K562 (cell line): ENCODE measurements around the gene MT1E. TPM values are rescaled to one million over a fixed set of nuclear protein-coding genes. Genes with fewer than 3 reads are reported as not detected.

Source experiments
- ATAC-seq: fragments of 200-7000 bp; cut with Tn5 transposase; 3 replicates; pipeline ENCODE4 v1.9.1; 2020; ENCODE audit warnings: moderate library complexity
- BruUV-seq: library from RNA; stranded (reverse); fragments of 400-500 nt; replicated peaks from 2 replicates; lab custom pipeline; 2021; lab: Mats Ljungman, UMichigan
- CTCF ChIA-PET: fragments of 300-600 bp; formaldehyde crosslinking; extraction: SDS; loops from one replicate; lab custom pipeline; 2021; ENCODE audit warnings: low intra/inter-chr PET ratio; lab: Yijun Ruan, JAX
- POLR2A ChIA-PET: fragments of 300-600, 350-650 bp; sonication (Branson Sonifier 250); formaldehyde crosslinking; extraction: SDS; loops from one replicate; lab custom pipeline; 2021; ENCODE audit warnings: antibody characterized with exemption, inconsistent platforms; lab: Yijun Ruan, JAX
- DNase-seq, 4 experiments: peaks; one replicate each; pipeline versions ENCODE4 v3.0.0 to v3.0.0-alpha.2; 2011 to 2018; ENCODE audit warnings: low spot score in 3 of 4, mixed read lengths in 3 of 4; ENCODE audit errors: extremely low read depth in 1 of 4
- FAIRE-seq: peaks from 2 replicates; lab custom pipeline; 2011; peaks lifted over from hg19 to GRCh38; lab: Jason Lieb, UNC
- H2AFZ ChIP-seq: 2 replicates; pipeline ENCODE4 v1.6.0; 2011; ENCODE audit warnings: low read depth, low read length, control low read depth, inconsistent platforms
- H3K27ac ChIP-seq: fragments of 200-600 bp; 3 replicates; pipeline ENCODE4 v1.8.0; 2011; ENCODE audit warnings: low read depth, mild to moderate bottlenecking, control low read depth, inconsistent platforms, low read length, moderate library complexity, mixed read lengths; ENCODE audit errors: extremely low read depth
- H3K27me3 ChIP-seq, 2 experiments: fragments of 300-600 bp in 1 of 2; 2 replicates in 1 of 2; 3 replicates in 1 of 2; pipeline versions ENCODE4 v1.6.0 to v1.8.0; 2011; ENCODE audit warnings: inconsistent platforms in 2 of 2, low read length in 2 of 2, mild to moderate bottlenecking in 1 of 2, mixed read lengths in 1 of 2, moderate library complexity in 1 of 2; ENCODE audit not compliant: control insufficient read depth in 2 of 2, insufficient read depth in 2 of 2
- H3K36me3 ChIP-seq: fragments of 300-600 bp; 3 replicates; pipeline ENCODE4 v1.8.0; 2011; ENCODE audit warnings: mild to moderate bottlenecking, low read length, inconsistent platforms; ENCODE audit not compliant: control insufficient read depth, insufficient read depth
- H3K4me1 ChIP-seq, 2 experiments: fragments of 200-600 bp in 1 of 2; replicated peaks in 1 of 2; 2 replicates in 1 of 2; 3 replicates in 1 of 2; pipeline versions ENCODE4 v1.5.1 to v1.8.0; 2011; ENCODE audit warnings: inconsistent platforms in 2 of 2, low read length in 2 of 2, mild to moderate bottlenecking in 1 of 2, mixed read lengths in 1 of 2, moderate library complexity in 1 of 2; ENCODE audit not compliant: control insufficient read depth in 2 of 2, insufficient read depth in 2 of 2
- H3K4me2 ChIP-seq: 2 replicates; pipeline ENCODE4 v1.6.1; 2011; ENCODE audit warnings: low read length, control low read depth, inconsistent platforms, mixed read lengths; ENCODE audit not compliant: insufficient read depth
- H3K4me3 ChIP-seq: fragments of 200-600 bp; sonication (generic), shearing (Covaris generic); 2 replicates; pipeline ENCODE4 v1.5.1; 2016; ENCODE audit warnings: control low read depth, inconsistent platforms
- H3K79me2 ChIP-seq: fragments of 200-600 bp; 3 replicates; pipeline ENCODE4 v1.8.0; 2011; ENCODE audit warnings: low read length, inconsistent platforms; ENCODE audit not compliant: control insufficient read depth, insufficient read depth
- H3K9ac ChIP-seq, 2 experiments: 2 replicates each; pipeline versions ENCODE4 v1.6.0 to v1.6.1; 2011; ENCODE audit warnings: low read depth in 2 of 2, low read length in 2 of 2, control low read depth in 1 of 2, inconsistent platforms in 1 of 2, mild to moderate bottlenecking in 1 of 2, mixed read lengths in 1 of 2; ENCODE audit not compliant: insufficient read depth in 1 of 2
- H3K9me1 ChIP-seq: one replicate; pipeline ENCODE4 v1.6.0; 2011; ENCODE audit warnings: inconsistent platforms, mild to moderate bottlenecking, low read length, moderate library complexity; ENCODE audit not compliant: control insufficient read depth, insufficient read depth
- H3K9me3 ChIP-seq: replicated peaks from 2 replicates; pipeline ENCODE4 v1.5.1; 2011; ENCODE audit warnings: low read depth, low read length, inconsistent platforms; ENCODE audit not compliant: control insufficient read depth, insufficient read depth
- H4K20me1 ChIP-seq: replicated peaks from 2 replicates; pipeline ENCODE4 v1.6.1; 2011; ENCODE audit warnings: low read length, inconsistent platforms, mixed read lengths; ENCODE audit not compliant: control insufficient read depth, insufficient read depth
- HEY1 ChIP-seq: fragments of 250-450 bp; sonication (Bioruptor Pico); IDR thresholded peaks from 2 replicates; pipeline ENCODE4 v1.5.0; 2020; ENCODE audit warnings: mild to moderate bottlenecking, moderate library complexity, borderline replicate concordance
- MYNN ChIP-seq, 2 experiments: sonication (generic); formaldehyde crosslinking in 1 of 2; IDR thresholded peaks; 2 replicates each; pipeline versions ENCODE4 v1.5.0 to v1.6.1; 2016 to 2020; ENCODE audit warnings: antibody characterized with exemption in 1 of 2, missing genetic modification reagents in 1 of 2
- TBL1XR1 ChIP-seq, 2 experiments: IDR thresholded peaks; 2 replicates each; pipeline ENCODE4 v1.6.1; 2012; ENCODE audit warnings: improper control_type of control experiment in 2 of 2, low read length in 2 of 2, mild to moderate bottlenecking in 1 of 2
- ZNF79 ChIP-seq: fragments of 250-450 bp; sonication (Bioruptor Pico); IDR thresholded peaks from 2 replicates; pipeline ENCODE4 v1.4.0; 2020; ENCODE audit warnings: low read depth, mild to moderate bottlenecking, moderate library complexity
- WGBS: fragments of 100-300 bp; shearing (Covaris generic); methylation state at CpG from one replicate; pipeline ENCODE4 v1.1.6; 2016; ENCODE audit warnings: low coverage, mixed read lengths; ENCODE audit not compliant: insufficient coverage; ENCODE audit errors: missing lambda C conversion rate; 5-methylcytosine and 5-hydroxymethylcytosine counted together
- in situ Hi-C: fragments of 300-500 bp; cut with MboI; formaldehyde crosslinking; loops from 4 replicates; pipeline ENCODE4 v1.15.0; 2018; ENCODE audit warnings: inconsistent platforms, mixed read lengths
- intact Hi-C: fragments of 100-400 bp; cut with micrococcal nuclease; formaldehyde crosslinking; loops from 2 replicates; pipeline ENCODE4 v1.14.2; 2022
- polyA plus RNA-seq, 8 experiments: library from polyadenylated mRNA; depleted of rRNA in 4 of 8; stranded (reverse) in 5 of 8; unstranded in 3 of 8; fragments of >200 nt; fragmentation: Nextera tagmentation in 2 of 8; fragmentation: Illumina TruSeq in 1 of 8; extraction: Ambion mirVana in 2 of 8; extraction: Trizol in 1 of 8; gene quantifications; 2 replicates each; pipeline versions ENCODE4 v1.2.1 to v1.2.3, GENCODE V29; 2011 to 2014; ENCODE audit warnings: inconsistent platforms in 1 of 8, missing spikeins in 1 of 8
- total RNA-seq, 7 experiments: library from RNA; depleted of rRNA in 6 of 7; stranded (reverse); fragments of >200 nt in 6 of 7; fragmentation: Illumina TruSeq in 2 of 7; extraction: Trizol in 2 of 7; gene quantifications; 2 replicates each; pipeline versions ENCODE4 v1.2.1 to v1.2.3, GENCODE V29; 2011 to 2021; ENCODE audit warnings: low replicate concordance in 1 of 7
- TF ChIP-seq, protein P1 (sequence below): fragments of 250-450 bp; sonication (Bioruptor Pico); IDR thresholded peaks from 2 replicates; pipeline ENCODE4 v1.8.0; 2021; ENCODE audit warnings: mild to moderate bottlenecking, moderate library complexity

Gene MT1E
- total and polyA plus RNA-seq, 9 of the 15 experiments (the other 6 are each of a cell fraction or from before 2014, with no cell fraction given) = 0.29 to 0.81 (median 0.46) TPM; not detected in 3

DNA sequence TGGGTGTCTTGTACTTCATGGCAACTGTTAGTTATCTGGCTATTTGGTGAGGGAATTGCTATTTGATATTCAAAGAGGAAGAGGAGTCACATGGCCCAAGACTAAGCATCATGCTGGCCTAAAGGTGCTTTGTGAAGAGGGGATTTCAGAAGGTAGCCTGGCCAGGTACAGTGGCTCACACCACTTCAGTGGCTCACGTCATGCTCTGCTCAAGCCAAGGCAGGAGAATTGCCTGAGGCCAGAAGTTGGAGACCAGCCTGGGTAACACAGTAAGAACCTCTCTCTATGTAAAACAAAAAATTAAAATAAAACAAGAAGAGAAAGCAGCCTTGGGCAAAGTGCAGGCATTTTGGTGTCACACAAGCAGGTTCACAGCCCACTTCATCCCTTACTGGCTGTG is 19.7 kb downstream of the MT1E start:
- Histone ChIP-seq H3K4me2 (no peak overlapping the region), H3K27me3 (peaks cover 28 to 59% of the 10 kb centered on the region in 2 experiments), H3K9me3 (no peaks in the 10 kb centered on the region), H3K9ac (no peak overlapping the region), H3K27ac (no peak overlapping the region), H3K79me2 (no peaks in the 10 kb centered on the region), H3K9me1 (no peaks in the 10 kb centered on the region), H4K20me1 (no peaks in the 10 kb centered on the region; the same call in 1 of the 2 replicates), H3K4me1 (peaks cover 3 to 13% of the 10 kb centered on the region in 2 experiments; a peak in 3 of 5 replicates), H2AFZ (no peak overlapping the region), H3K36me3 (no peaks in the 10 kb centered on the region), H3K4me3 (no peak overlapping the region)
- DNase-seq (no peak), ATAC-seq (no peak), FAIRE-seq (no peak)
- BruUV-seq = no TSS peak
- 0% methylated on average over 1 of the region's 1 CpG for WGBS
- POLR2A ChIA-PET = no interaction called here
- intact Hi-C loops = no loop called here
- TF ChIP-seq TBL1XR1 (IDR thresholded peaks at IDR 0.05; ENCODE audit: low read length in 2 of 2) (no peak), HEY1 (CRISPR knock-in tag) (no peak), ZNF79 (CRISPR knock-in tag) (no peak)
- TF ChIP-seq, protein P1, sequence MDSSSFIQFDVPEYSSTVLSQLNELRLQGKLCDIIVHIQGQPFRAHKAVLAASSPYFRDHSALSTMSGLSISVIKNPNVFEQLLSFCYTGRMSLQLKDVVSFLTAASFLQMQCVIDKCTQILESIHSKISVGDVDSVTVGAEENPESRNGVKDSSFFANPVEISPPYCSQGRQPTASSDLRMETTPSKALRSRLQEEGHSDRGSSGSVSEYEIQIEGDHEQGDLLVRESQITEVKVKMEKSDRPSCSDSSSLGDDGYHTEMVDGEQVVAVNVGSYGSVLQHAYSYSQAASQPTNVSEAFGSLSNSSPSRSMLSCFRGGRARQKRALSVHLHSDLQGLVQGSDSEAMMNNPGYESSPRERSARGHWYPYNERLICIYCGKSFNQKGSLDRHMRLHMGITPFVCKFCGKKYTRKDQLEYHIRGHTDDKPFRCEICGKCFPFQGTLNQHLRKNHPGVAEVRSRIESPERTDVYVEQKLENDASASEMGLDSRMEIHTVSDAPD (CRISPR knock-in tag) = no peak
- in situ Hi-C loops = no loop called here
- CTCF ChIA-PET = no interaction called here

DNA sequence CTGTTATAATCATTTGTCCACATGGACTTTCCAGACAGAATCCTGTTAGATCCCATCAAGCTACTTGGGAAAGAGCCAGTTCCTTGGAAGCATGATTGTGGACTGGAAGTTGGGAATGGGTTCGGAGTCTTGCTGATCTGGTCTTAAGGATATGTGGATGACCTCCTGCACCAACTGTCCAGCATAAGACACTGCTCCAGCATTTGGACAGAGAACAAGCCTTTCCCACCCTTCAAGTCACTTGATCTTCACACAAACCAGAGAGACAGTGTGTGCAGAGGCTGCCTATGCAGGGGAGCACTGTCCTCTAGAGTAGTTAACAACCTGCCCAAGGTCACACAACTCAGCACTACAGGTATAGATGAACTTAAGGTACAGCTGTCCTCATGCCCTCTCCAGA is 20.3 kb downstream of the MT1E start:
- no peaks in the 10 kb centered on the region for H3K36me3 ChIP-seq
- no peaks in the 10 kb centered on the region for H3K9me1 ChIP-seq
- intact Hi-C loops (no loop called here), in situ Hi-C loops (no loop called here)
- no peak overlapping the region for H3K4me2 ChIP-seq
- no peaks in the 10 kb centered on the region; the same call in 1 of the 2 replicates for H4K20me1 ChIP-seq
- no peaks in the 10 kb centered on the region for H3K9me3 ChIP-seq
- DNase-seq = no peak
- POLR2A ChIA-PET = no interaction called here
- no TSS peak for BruUV-seq
- no peaks in the 10 kb centered on the region for H3K79me2 ChIP-seq
- CTCF ChIA-PET = no interaction called here
- H2AFZ ChIP-seq = no peak overlapping the region
- WGBS = 0% methylated on average over 1 of the region's 1 CpG
- H3K4me3 ChIP-seq = no peak overlapping the region
- no peak overlapping the region for H3K9ac ChIP-seq
- H3K27me3 ChIP-seq = peaks cover 27 to 57% of the 10 kb centered on the region in 2 experiments
- no peak for FAIRE-seq
- ATAC-seq = no peak
- H3K27ac ChIP-seq = no peak overlapping the region
- H3K4me1 ChIP-seq = peaks cover 3 to 13% of the 10 kb centered on the region in 2 experiments; a peak in 3 of 5 replicates
- TF ChIP-seq MYNN (IDR thresholded peaks at IDR 0.05) (no peak), MYNN (CRISPR knock-in tag; IDR thresholded peaks at IDR 0.05) (no peak)
